IMR-90 (cell line): Measurements from ENCODE around the gene GOLT1B. TPM values are rescaled to one million over a fixed set of nuclear protein-coding genes. Genes with fewer than 3 reads are reported as not detected.

Experiments
- ATAC-seq: fragments of 200-7000 bp; cut with Tn5 transposase; 2 replicates; pipeline ENCODE4 v1.9.1; 2020; ENCODE audit warnings: low read depth, mild to moderate bottlenecking, moderate library complexity
- BruUV-seq: library from RNA; stranded (reverse); fragments of 400-500 nt; replicated peaks from 2 replicates; lab custom pipeline; 2021; lab: Mats Ljungman, UMichigan
- CTCF ChIA-PET: fragments of 300-600 bp; formaldehyde crosslinking; extraction: SDS; loops from one replicate; lab custom pipeline; 2021; ENCODE audit warnings: antibody characterized with exemption; lab: Yijun Ruan, JAX
- POLR2A ChIA-PET: fragments of 300-600 bp; sonication (Branson Sonifier 250); formaldehyde crosslinking; loops from one replicate; lab custom pipeline; 2022; ENCODE audit warnings: antibody characterized with exemption; ENCODE audit not compliant: unreplicated experiment; lab: Charles Lee
- DNase-seq: peaks from one replicate; pipeline ENCODE4 v3.0.0; 2013
- H2AFZ ChIP-seq: replicated peaks from 2 replicates; pipeline ENCODE3; 2013; ENCODE audit warnings: low read length, mild to moderate bottlenecking; ENCODE audit not compliant: poor library complexity
- H2AK5ac ChIP-seq: 2 replicates; pipeline ENCODE4 v1.6.1; 2013; ENCODE audit warnings: low read depth, low read length, inconsistent platforms
- H2AK9ac ChIP-seq: replicated peaks from 2 replicates; pipeline ENCODE3; 2013; ENCODE audit warnings: mild to moderate bottlenecking, low read depth, low read length, moderate library complexity; ENCODE audit not compliant: poor library complexity
- H2BK120ac ChIP-seq: 2 replicates; pipeline ENCODE4 v1.6.1; 2013; ENCODE audit warnings: low read depth, low read length, inconsistent platforms
- H2BK15ac ChIP-seq: 3 replicates; pipeline ENCODE4 v1.6.1; 2013; ENCODE audit warnings: low read depth, low read length, inconsistent platforms
- H2BK20ac ChIP-seq: 2 replicates; pipeline ENCODE4 v1.6.1; 2013; ENCODE audit warnings: low read depth, mild to moderate bottlenecking, inconsistent platforms, low read length, moderate library complexity
- H2BK5ac ChIP-seq: 2 replicates; pipeline ENCODE4 v1.6.1; 2013; ENCODE audit warnings: mild to moderate bottlenecking, low read depth, low read length, inconsistent platforms; ENCODE audit not compliant: poor library complexity, severe bottlenecking
- H3K14ac ChIP-seq: replicated peaks from 2 replicates; pipeline ENCODE4 v1.6.1; 2013; ENCODE audit warnings: low read depth, low read length, inconsistent platforms
- H3K18ac ChIP-seq: 2 replicates; pipeline ENCODE4 v1.6.1; 2013; ENCODE audit warnings: low read depth, low read length, control low read depth
- H3K23ac ChIP-seq: 2 replicates; pipeline ENCODE4 v1.6.1; 2013; ENCODE audit warnings: low read depth, low read length, inconsistent platforms
- H3K27ac ChIP-seq: 2 replicates; pipeline ENCODE4 v1.5.1; 2013; ENCODE audit warnings: mild to moderate bottlenecking, control low read depth, low read length; ENCODE audit not compliant: insufficient read depth
- H3K27me3 ChIP-seq: 2 replicates; pipeline ENCODE4 v1.6.1; 2013; ENCODE audit warnings: low read length; ENCODE audit not compliant: control insufficient read depth, insufficient read depth
- H3K36me3 ChIP-seq: 2 replicates; pipeline ENCODE4 v1.6.1; 2013; ENCODE audit warnings: low read length, mixed read lengths; ENCODE audit not compliant: control insufficient read depth, insufficient read depth
- H3K4ac ChIP-seq: 2 replicates; pipeline ENCODE4 v1.6.1; 2013; ENCODE audit warnings: low read depth, low read length, inconsistent platforms
- H3K4me1 ChIP-seq: 2 replicates; pipeline ENCODE4 v1.6.1; 2013; ENCODE audit warnings: low read length, mixed read lengths; ENCODE audit not compliant: control insufficient read depth, insufficient read depth
- H3K4me2 ChIP-seq: 2 replicates; pipeline ENCODE4 v1.6.1; 2013; ENCODE audit warnings: low read depth, mild to moderate bottlenecking, control low read depth, low read length, moderate library complexity
- H3K4me3 ChIP-seq: 2 replicates; pipeline ENCODE4 v1.5.1; 2013; ENCODE audit warnings: low read depth, mild to moderate bottlenecking, control low read depth, low read length, moderate library complexity; ENCODE audit not compliant: insufficient read depth
- H3K56ac ChIP-seq: 2 replicates; pipeline ENCODE4 v1.6.1; 2013; ENCODE audit warnings: low read length, inconsistent platforms; ENCODE audit not compliant: insufficient read depth; ENCODE audit errors: extremely low read depth
- H3K79me1 ChIP-seq, 2 experiments: 2 replicates each; pipeline ENCODE4 v1.6.1; 2013; ENCODE audit warnings: low read length in 2 of 2, inconsistent platforms in 1 of 2, low read depth in 1 of 2
- H3K9ac ChIP-seq: 2 replicates; pipeline ENCODE4 v1.6.1; 2013; ENCODE audit warnings: low read depth, low read length, control low read depth
- H3K9me1 ChIP-seq: 2 replicates; pipeline ENCODE4 v1.6.1; 2013; ENCODE audit warnings: low read length, inconsistent platforms; ENCODE audit not compliant: insufficient read depth
- H3K9me3 ChIP-seq: 2 replicates; pipeline ENCODE4 v1.6.1; 2013; ENCODE audit warnings: low read length; ENCODE audit not compliant: control insufficient read depth, insufficient read depth
- H4K20me1 ChIP-seq: 2 replicates; pipeline ENCODE4 v1.6.1; 2013; ENCODE audit warnings: low read length, inconsistent platforms; ENCODE audit not compliant: insufficient read depth
- H4K5ac ChIP-seq: 2 replicates; pipeline ENCODE4 v1.6.1; 2013; ENCODE audit warnings: mild to moderate bottlenecking, low read depth, low read length, control low read depth
- H4K8ac ChIP-seq, 2 experiments: 2 replicates each; pipeline ENCODE4 v1.6.1; 2013; ENCODE audit warnings: low read depth in 2 of 2, low read length in 2 of 2, control low read depth in 1 of 2, inconsistent platforms in 1 of 2
- H4K91ac ChIP-seq: 2 replicates; pipeline ENCODE4 v1.6.1; 2013; ENCODE audit warnings: low read depth, low read length, inconsistent platforms; ENCODE audit not compliant: insufficient read depth
- CEBPB ChIP-seq: IDR thresholded peaks from 2 replicates; pipeline ENCODE4 v1.6.1; 2012; ENCODE audit warnings: low read depth, low read length, improper control_type of control experiment
- CHD1 ChIP-seq: IDR thresholded peaks from 2 replicates; pipeline ENCODE4 v1.6.1; 2012; ENCODE audit warnings: low read depth, low read length, improper control_type of control experiment
- ELK1 ChIP-seq: fragments of 150-350 bp; IDR thresholded peaks from 2 replicates; pipeline ENCODE4 v1.6.1; 2016; ENCODE audit warnings: low read depth, mild to moderate bottlenecking, low read length, moderate library complexity, borderline replicate concordance
- MAZ ChIP-seq: IDR thresholded peaks from 2 replicates; pipeline ENCODE4 v1.6.1; 2012; ENCODE audit warnings: low read depth, mild to moderate bottlenecking, low read length, improper control_type of control experiment, moderate library complexity, borderline replicate concordance
- NFE2L2 ChIP-seq: fragments of 150-350 bp; IDR thresholded peaks from 2 replicates; pipeline ENCODE4 v1.6.1; 2016; ENCODE audit warnings: low read depth, mild to moderate bottlenecking, low read length
- POLR2A ChIP-seq: IDR thresholded peaks from 2 replicates; pipeline ENCODE4 v1.6.1; 2012; ENCODE audit warnings: mild to moderate bottlenecking, low read depth, low read length
- RCOR1 ChIP-seq: IDR thresholded peaks from 2 replicates; pipeline ENCODE4 v1.6.1; 2012; ENCODE audit warnings: mild to moderate bottlenecking, low read length, improper control_type of control experiment; ENCODE audit not compliant: insufficient replicate concordance
- RFX5 ChIP-seq: IDR thresholded peaks from 2 replicates; pipeline ENCODE4 v1.8.0; 2012; ENCODE audit warnings: low read depth, mild to moderate bottlenecking, low read length, moderate library complexity
- dilution Hi-C: fragments of 300-500 bp; cut with HindIII; formaldehyde crosslinking; loops from one replicate; pipeline ENCODE4 v1.14.3; 2018; ENCODE audit warnings: low sequenced_read_pairs; ENCODE audit not compliant: unreplicated experiment
- in situ Hi-C: fragments of 300-500 bp; cut with MboI; formaldehyde crosslinking; loops from 3 replicates; pipeline ENCODE4 v1.14.3; 2019; ENCODE audit warnings: low sequenced_read_pairs, inconsistent platforms, mixed read lengths
- intact Hi-C: fragments of 100-400 bp; cut with micrococcal nuclease; formaldehyde crosslinking; loops from 2 replicates; pipeline ENCODE4 v1.10.0; 2022
- polyA plus RNA-seq, 3 experiments: library from polyadenylated mRNA; depleted of rRNA; stranded (reverse); fragments of >200 nt; gene quantifications; 2 replicates each; pipeline ENCODE4 v1.2.3, GENCODE V29; 2012; ENCODE audit warnings: low replicate concordance in 1 of 3
- total RNA-seq: library from RNA; depleted of rRNA; stranded (reverse); fragments of >200 nt; gene quantifications from 2 replicates; pipeline ENCODE4 v1.2.3, GENCODE V29; 2012

Gene GOLT1B
- total and polyA plus RNA-seq, 2 of the 4 experiments (the other 2 are of a cell fraction), result 27.2 to 50.5 TPM

- in situ Hi-C loops, result no loop called here
- no TSS peak for BruUV-seq
- TF ChIP-seq MAZ (no peak), ELK1 (no peak), NFE2L2 (no peak), RFX5 (no peak), CHD1 (no peak), RCOR1 (no peak), CEBPB (no peak), POLR2A (no peak)
- Histone ChIP-seq H3K14ac (no peak overlapping the region), H2BK15ac (no peak overlapping the region), H3K36me3 (no peaks in the 10 kb centered on the region), H3K27me3 (peaks cover 4% of the 10 kb centered on the region), H3K23ac (no peak overlapping the region), H2AFZ (no peak overlapping the region), H3K9me3 (no peaks in the 10 kb centered on the region), H2AK5ac (no peak overlapping the region), H2BK120ac (no peak overlapping the region), H3K79me1 (no peaks in the 10 kb centered on the region), H3K4me2 (no peak overlapping the region), H3K4me3 (no peak overlapping the region), H3K4me1 (no peaks in the 10 kb centered on the region), H3K4ac (no peak overlapping the region), H4K91ac (no peak overlapping the region), H4K20me1 (no peaks in the 10 kb centered on the region), H2BK5ac (no peak overlapping the region), H4K8ac (no peak overlapping the region), H2AK9ac (no peak overlapping the region), H3K9me1 (no peaks in the 10 kb centered on the region), H3K27ac (no peak overlapping the region), H3K18ac (no peak overlapping the region), H3K56ac (no peak overlapping the region), H4K5ac (no peak overlapping the region), H3K9ac (no peak overlapping the region), H2BK20ac (no peak overlapping the region)
- no peak for ATAC-seq
- CTCF ChIA-PET, result no interaction called here
- POLR2A ChIA-PET, result no interaction called here
- no peak for DNase-seq
- intact Hi-C loops, result no loop called here
- dilution Hi-C loops, result no loop called here
Observed at GRCh38 chr12:21539797-21540196, 38.2 kb downstream of the GOLT1B start.
